ENCODE data around the gene LILRA1. TPM values are rescaled to one million over a fixed set of nuclear protein-coding genes. Genes with fewer than 3 reads are reported as not detected.
"Not testable (repeated sequence)": the region's sequence is repeated elsewhere in the genome, so short reads cannot be mapped to it uniquely, and the experiment has no call there.

Gene LILRA1
- total RNA-seq (2022): not detected in 2 replicates
- not detected for Bru-seq, nascent RNA
- not detected for BruChase-seq, experiment 1, labeled RNA remaining after a 2-hour chase
- BruChase-seq, experiment 2, labeled RNA remaining after a 6-hour chase: not detected
- long read RNA-seq: 0 reads

GRCh38 chr19:54593445-54593844, at the start of gene LILRA1:
Gene LILRA1, plus strand, starts transcription at chr19:54593632. Its CDS starts 613 bp downstream, at chr19:54594245.
- H3K27me3 Mint-ChIP-seq (ENCODE audit: insufficient read depth, unreplicated experiment): peaks cover 37% of the 10 kb centered on the region
- H3K4me3 Mint-ChIP-seq (ENCODE audit: unreplicated experiment); H3K9me3 Mint-ChIP-seq (ENCODE audit: unreplicated experiment); DNase-seq; H3K27ac Mint-ChIP-seq (ENCODE audit: unreplicated experiment); H3K4me1 ChIP-seq; BruUV-seq (replicated peaks); POLR2A ChIA-PET; intact Hi-C loops (cut with micrococcal nuclease; ENCODE audit: unreplicated experiment); H3K36me3 Mint-ChIP-seq (ENCODE audit: insufficient read depth, unreplicated experiment); CTCF ChIA-PET; H3K36me3 ChIP-seq (ENCODE audit: control insufficient read depth, insufficient read depth, low read length); H3K4me3 ChIP-seq (ENCODE audit: low read depth, low read length); H3K9me3 ChIP-seq; H3K27me3 ChIP-seq (replicated peaks; ENCODE audit: control insufficient read depth, insufficient read depth, low read length); H3K4me1 Mint-ChIP-seq (ENCODE audit: low read depth, unreplicated experiment): not testable (repeated sequence)

GRCh38 chr19:54548806-54549205, 44.6 kb upstream of the LILRA1 start:
- intact Hi-C loops (cut with micrococcal nuclease; ENCODE audit: unreplicated experiment): no loop called here
- H3K36me3 ChIP-seq (ENCODE audit: control insufficient read depth, insufficient read depth, low read length): no peaks in the 10 kb centered on the region
- POLR2A ChIA-PET: no interaction called here
- DNase-seq: no peak
- TF ChIP-seq CTCF (IDR thresholded peaks at IDR 0.05; ENCODE audit: insufficient read depth in 1 of 2, low read depth in 1 of 2, low read length in 1 of 2, severe bottlenecking in 1 of 2, unreplicated experiment in 1 of 2): no peak
- no peaks in the 10 kb centered on the region for H3K27me3 ChIP-seq (replicated peaks; ENCODE audit: control insufficient read depth, insufficient read depth, low read length)
- no peaks in the 10 kb centered on the region for H3K36me3 Mint-ChIP-seq (ENCODE audit: insufficient read depth, unreplicated experiment)
- H3K4me3 ChIP-seq (ENCODE audit: low read depth, low read length): no peak overlapping the region
- no peak overlapping the region for H3K4me3 Mint-ChIP-seq (ENCODE audit: unreplicated experiment)
- no peaks in the 10 kb centered on the region for H3K9me3 ChIP-seq
- H3K4me1 Mint-ChIP-seq (ENCODE audit: low read depth, unreplicated experiment): no peaks in the 10 kb centered on the region
- H3K27me3 Mint-ChIP-seq (ENCODE audit: insufficient read depth, unreplicated experiment): peaks cover 5% of the 10 kb centered on the region
- no peak overlapping the region for H3K27ac Mint-ChIP-seq (ENCODE audit: unreplicated experiment)
- CTCF ChIA-PET: no interaction called here
- no peaks in the 10 kb centered on the region for H3K4me1 ChIP-seq
- no TSS peak for BruUV-seq (replicated peaks)
- H3K9me3 Mint-ChIP-seq (ENCODE audit: unreplicated experiment): peaks cover 12% of the 10 kb centered on the region

GRCh38 chr19:54549224-54549623, 44.2 kb upstream of the LILRA1 start:
- H3K4me1 Mint-ChIP-seq (ENCODE audit: low read depth, unreplicated experiment): no peaks in the 10 kb centered on the region
- DNase-seq: no peak
- peaks cover 3% of the 10 kb centered on the region for H3K27me3 Mint-ChIP-seq (ENCODE audit: insufficient read depth, unreplicated experiment)
- intact Hi-C loops (cut with micrococcal nuclease; ENCODE audit: unreplicated experiment): no loop called here
- H3K4me1 ChIP-seq: no peaks in the 10 kb centered on the region
- H3K36me3 ChIP-seq (ENCODE audit: control insufficient read depth, insufficient read depth, low read length): no peaks in the 10 kb centered on the region
- H3K27ac Mint-ChIP-seq (ENCODE audit: unreplicated experiment): no peak overlapping the region
- H3K9me3 ChIP-seq: no peaks in the 10 kb centered on the region
- H3K9me3 Mint-ChIP-seq (ENCODE audit: unreplicated experiment): peaks cover 12% of the 10 kb centered on the region
- no peak overlapping the region for H3K4me3 Mint-ChIP-seq (ENCODE audit: unreplicated experiment)
- no peaks in the 10 kb centered on the region for H3K27me3 ChIP-seq (replicated peaks; ENCODE audit: control insufficient read depth, insufficient read depth, low read length)
- ChIA-PET CTCF (no interaction called here), POLR2A (no interaction called here)
- H3K4me3 ChIP-seq (ENCODE audit: low read depth, low read length): no peak overlapping the region
- TF ChIP-seq CTCF (IDR thresholded peaks at IDR 0.05; ENCODE audit: insufficient read depth in 1 of 2, low read depth in 1 of 2, low read length in 1 of 2, severe bottlenecking in 1 of 2, unreplicated experiment in 1 of 2): no peak
- BruUV-seq (replicated peaks): no TSS peak
- no peaks in the 10 kb centered on the region for H3K36me3 Mint-ChIP-seq (ENCODE audit: insufficient read depth, unreplicated experiment)

GRCh38 chr19:54551293-54551692, 42.1 kb upstream of the LILRA1 start:
- Mint-ChIP-seq H3K27ac (ENCODE audit: unreplicated experiment) (no peak overlapping the region), H3K4me3 (ENCODE audit: unreplicated experiment) (no peak overlapping the region), H3K9me3 (ENCODE audit: unreplicated experiment) (peaks cover 12% of the 10 kb centered on the region), H3K4me1 (ENCODE audit: low read depth, unreplicated experiment) (no peaks in the 10 kb centered on the region), H3K36me3 (ENCODE audit: insufficient read depth, unreplicated experiment) (no peaks in the 10 kb centered on the region), H3K27me3 (ENCODE audit: insufficient read depth, unreplicated experiment) (peaks cover 2% of the 10 kb centered on the region)
- no TSS peak for BruUV-seq (replicated peaks)
- ChIA-PET POLR2A (no interaction called here), CTCF (no interaction called here)
- Histone ChIP-seq H3K4me1 (no peaks in the 10 kb centered on the region), H3K27me3 (replicated peaks; ENCODE audit: control insufficient read depth, insufficient read depth, low read length) (no peaks in the 10 kb centered on the region), H3K9me3 (no peaks in the 10 kb centered on the region), H3K4me3 (ENCODE audit: low read depth, low read length) (no peak overlapping the region), H3K36me3 (ENCODE audit: control insufficient read depth, insufficient read depth, low read length) (no peaks in the 10 kb centered on the region)
- intact Hi-C loops (cut with micrococcal nuclease; ENCODE audit: unreplicated experiment): no loop called here
- no peak for DNase-seq
- TF ChIP-seq CTCF (IDR thresholded peaks at IDR 0.05; ENCODE audit: insufficient read depth in 1 of 2, low read depth in 1 of 2, low read length in 1 of 2, severe bottlenecking in 1 of 2, unreplicated experiment in 1 of 2): no peak

Data from Caco-2 (cell line).